Neural progenitor cell (in vitro differentiated cells): ENCODE data around the gene ARL13A.

ENCODE experiments used
- EZH2 ChIP-seq: fragments of 200-600 bp; sonication (generic); IDR thresholded peaks from 2 replicates; pipeline ENCODE4 v1.6.1; 2017; ENCODE audit warnings: antibody characterized with exemption, mild to moderate bottlenecking, moderate library complexity
- EZH2phosphoT487 ChIP-seq: fragments of 200-600 bp; sonication (generic); IDR thresholded peaks from 2 replicates; pipeline ENCODE4 v1.6.1; 2017; ENCODE audit warnings: antibody characterized with exemption
- TF ChIP-seq, protein P1 (sequence below): fragments of 200-600 bp; sonication (generic); IDR thresholded peaks from 2 replicates; pipeline ENCODE4 v1.5.1; 2017; ENCODE audit warnings: antibody characterized with exemption, mild to moderate bottlenecking

DNA sequence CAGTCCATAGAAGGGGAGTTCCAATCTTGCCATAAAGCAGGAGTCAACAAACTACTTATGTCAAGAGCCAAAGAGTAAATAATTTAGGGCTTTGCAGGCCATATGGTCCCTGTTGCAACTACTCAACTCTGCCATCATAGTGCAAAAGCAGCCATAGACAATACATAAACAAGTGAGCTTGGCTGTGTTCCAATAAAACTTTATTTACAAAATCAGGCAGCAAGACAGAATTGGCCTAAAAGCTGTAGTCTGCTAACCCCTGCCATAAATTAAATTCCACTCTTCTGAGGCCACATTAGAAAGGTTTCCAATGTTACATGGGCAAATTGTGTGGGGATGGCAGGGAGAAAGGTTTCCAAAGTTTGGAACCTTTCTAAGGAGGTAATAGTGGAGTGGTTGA is 67.7 kb downstream of the ARL13A start:
- TF ChIP-seq EZH2 (no peak), EZH2phosphoT487 (no peak)
- TF ChIP-seq, protein P1, sequence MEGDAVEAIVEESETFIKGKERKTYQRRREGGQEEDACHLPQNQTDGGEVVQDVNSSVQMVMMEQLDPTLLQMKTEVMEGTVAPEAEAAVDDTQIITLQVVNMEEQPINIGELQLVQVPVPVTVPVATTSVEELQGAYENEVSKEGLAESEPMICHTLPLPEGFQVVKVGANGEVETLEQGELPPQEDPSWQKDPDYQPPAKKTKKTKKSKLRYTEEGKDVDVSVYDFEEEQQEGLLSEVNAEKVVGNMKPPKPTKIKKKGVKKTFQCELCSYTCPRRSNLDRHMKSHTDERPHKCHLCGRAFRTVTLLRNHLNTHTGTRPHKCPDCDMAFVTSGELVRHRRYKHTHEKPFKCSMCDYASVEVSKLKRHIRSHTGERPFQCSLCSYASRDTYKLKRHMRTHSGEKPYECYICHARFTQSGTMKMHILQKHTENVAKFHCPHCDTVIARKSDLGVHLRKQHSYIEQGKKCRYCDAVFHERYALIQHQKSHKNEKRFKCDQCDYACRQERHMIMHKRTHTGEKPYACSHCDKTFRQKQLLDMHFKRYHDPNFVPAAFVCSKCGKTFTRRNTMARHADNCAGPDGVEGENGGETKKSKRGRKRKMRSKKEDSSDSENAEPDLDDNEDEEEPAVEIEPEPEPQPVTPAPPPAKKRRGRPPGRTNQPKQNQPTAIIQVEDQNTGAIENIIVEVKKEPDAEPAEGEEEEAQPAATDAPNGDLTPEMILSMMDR, result no peak
